Lower leg skin (tissue), 4 donors: Measurements from ENCODE around the gene RRP1B. TPM values are rescaled to one million over a fixed set of nuclear protein-coding genes. Genes with fewer than 3 reads are reported as not detected.

ENCODE experiments used
- DNase-seq, 2 donors: peaks; one replicate each; pipeline ENCODE4 v3.0.0-alpha.2; 2019; ENCODE audit warnings: low spot score in 2 of 2
- H3K4me3 ChIP-seq: fragments of 200-600 bp; sonication (generic); 2 replicates; pipeline ENCODE4 v1.5.1; 2017; ENCODE audit warnings: mild to moderate bottlenecking, low read depth; ENCODE audit not compliant: poor library complexity, severe bottlenecking
- POLR2A ChIP-seq, 2 donors: fragments of 450-650 bp; IDR thresholded peaks; one replicate each; pipeline ENCODE4 v1.6.1; 2016 to 2017; ENCODE audit warnings: antibody characterized with exemption in 2 of 2, mild to moderate bottlenecking in 1 of 2, moderate library complexity in 1 of 2
- WGBS, 2 donors: methylation state at CpG; one replicate each; pipeline ENCODE4 v1.1.5; 2018; 5-methylcytosine and 5-hydroxymethylcytosine counted together
- intact Hi-C: fragments of 100-400 bp; cut with DNase I; formaldehyde crosslinking; loops from one replicate; pipeline ENCODE4 v1.15.0; 2023; ENCODE audit warnings: low total_unique reads
- total RNA-seq, 4 donors: library from RNA; depleted of rRNA; stranded (reverse); fragments of >200 nt; gene quantifications; one replicate each; pipeline ENCODE4 v1.1.0, GENCODE V29; 2016
- TF ChIP-seq, protein P1 (sequence below), 3 donors: fragments of 450-650 bp; IDR thresholded peaks; one replicate each; pipeline ENCODE4 v1.5.1; 2016; ENCODE audit warnings: antibody characterized with exemption in 3 of 3, mild to moderate bottlenecking in 3 of 3, moderate library complexity in 2 of 3

RRP1B gene
- total RNA-seq, 4 donors from 2014 or later: 15.4 to 22.2 (median 19.5) TPM

DNA sequence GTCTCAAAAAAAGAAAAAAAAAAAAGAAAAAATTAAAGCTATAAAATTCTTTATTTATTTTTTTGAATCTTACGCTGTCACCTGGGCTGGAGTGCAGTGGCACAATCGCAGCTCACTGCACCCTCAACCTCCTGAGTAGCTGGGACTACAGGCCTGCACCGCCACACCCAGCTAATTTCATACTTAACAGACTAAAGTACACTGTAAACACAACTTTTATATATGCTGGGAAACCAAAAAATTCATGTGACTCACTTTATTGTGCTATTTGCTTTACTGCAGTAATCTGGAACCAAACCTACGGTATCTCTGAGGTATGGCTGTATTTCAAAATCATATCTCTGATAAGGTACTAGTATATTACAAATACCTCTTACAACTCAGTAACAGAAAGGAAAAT, 40.4 kb upstream of the RRP1B start:
- 96 to 98% methylated on average over 4 of the region's 4 CpGs for WGBS, 2 donors
- no peak overlapping the region for H3K4me3 ChIP-seq
- TF ChIP-seq, protein P1, sequence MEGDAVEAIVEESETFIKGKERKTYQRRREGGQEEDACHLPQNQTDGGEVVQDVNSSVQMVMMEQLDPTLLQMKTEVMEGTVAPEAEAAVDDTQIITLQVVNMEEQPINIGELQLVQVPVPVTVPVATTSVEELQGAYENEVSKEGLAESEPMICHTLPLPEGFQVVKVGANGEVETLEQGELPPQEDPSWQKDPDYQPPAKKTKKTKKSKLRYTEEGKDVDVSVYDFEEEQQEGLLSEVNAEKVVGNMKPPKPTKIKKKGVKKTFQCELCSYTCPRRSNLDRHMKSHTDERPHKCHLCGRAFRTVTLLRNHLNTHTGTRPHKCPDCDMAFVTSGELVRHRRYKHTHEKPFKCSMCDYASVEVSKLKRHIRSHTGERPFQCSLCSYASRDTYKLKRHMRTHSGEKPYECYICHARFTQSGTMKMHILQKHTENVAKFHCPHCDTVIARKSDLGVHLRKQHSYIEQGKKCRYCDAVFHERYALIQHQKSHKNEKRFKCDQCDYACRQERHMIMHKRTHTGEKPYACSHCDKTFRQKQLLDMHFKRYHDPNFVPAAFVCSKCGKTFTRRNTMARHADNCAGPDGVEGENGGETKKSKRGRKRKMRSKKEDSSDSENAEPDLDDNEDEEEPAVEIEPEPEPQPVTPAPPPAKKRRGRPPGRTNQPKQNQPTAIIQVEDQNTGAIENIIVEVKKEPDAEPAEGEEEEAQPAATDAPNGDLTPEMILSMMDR (IDR thresholded peaks at IDR 0.05): no peak
- no peak for TF ChIP-seq POLR2A (IDR thresholded peaks at IDR 0.05)
- no peak for DNase-seq
- intact Hi-C loops: no loop called here

DNA sequence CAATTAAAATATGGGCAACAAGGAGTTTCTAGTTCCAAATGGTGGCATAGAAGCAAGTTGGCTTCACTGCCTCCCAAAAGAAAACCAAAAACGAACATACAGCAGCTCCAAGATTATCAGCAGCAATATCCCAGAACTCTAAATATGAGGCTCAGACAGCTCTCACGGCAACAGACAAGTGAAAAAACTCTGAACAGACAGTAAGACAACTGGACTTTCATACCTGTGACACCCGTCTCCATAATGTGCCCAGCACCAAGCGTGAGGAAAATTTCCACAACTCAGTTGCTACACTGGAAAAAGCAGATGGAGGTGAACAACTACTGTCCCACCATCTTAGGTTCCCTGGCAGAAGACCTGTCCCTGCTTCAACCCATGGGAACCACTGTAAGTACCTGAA, 40.0 kb upstream of the RRP1B start:
- intact Hi-C loops: no loop called here
- DNase-seq: no peak
- no peak for TF ChIP-seq POLR2A (IDR thresholded peaks at IDR 0.05)
- TF ChIP-seq, protein P1 (IDR thresholded peaks at IDR 0.05): no peak
- WGBS, 2 donors: 87 to 95% methylated on average over 4 of the region's 4 CpGs
- no peak overlapping the region for H3K4me3 ChIP-seq

GRCh38 chr21:43619856-43620255, 39.5 kb upstream of the RRP1B start:
- no peak for DNase-seq
- intact Hi-C loops: no loop called here
- WGBS, 2 donors: 90 to 95% methylated on average over 4 of the region's 4 CpGs

DNA sequence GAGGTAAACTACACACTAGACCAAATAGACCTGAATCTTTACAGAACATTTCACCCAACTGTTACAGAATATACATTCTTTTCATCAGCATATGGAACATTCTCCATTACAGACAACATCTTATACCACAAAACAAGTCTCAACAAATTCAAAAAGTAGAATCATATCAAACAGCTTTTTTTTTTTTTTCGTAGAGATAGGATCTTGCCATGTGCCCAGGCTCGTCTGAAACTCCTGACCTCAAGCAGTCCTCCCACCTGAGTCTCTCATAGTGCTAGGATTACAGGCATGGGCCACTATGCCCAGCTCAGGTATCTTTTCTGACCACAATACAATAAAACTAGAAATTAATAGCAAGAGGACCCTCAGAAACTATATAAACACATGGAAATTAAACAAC, 36.6 kb upstream of the RRP1B start:
- intact Hi-C loops: no loop called here
- no peak for DNase-seq
- WGBS, 2 donors: 46 to 63% methylated on average over 2 of the region's 2 CpGs
- no peak overlapping the region for H3K4me3 ChIP-seq
- no peak for TF ChIP-seq POLR2A (IDR thresholded peaks at IDR 0.05)
- TF ChIP-seq, protein P1 (IDR thresholded peaks at IDR 0.05): no peak

More at GRCh38 chr21:43619856-43620255, 39.5 kb upstream of the RRP1B start:
- no peak overlapping the region for H3K4me3 ChIP-seq
- TF ChIP-seq, protein P1 (IDR thresholded peaks at IDR 0.05): no peak
- TF ChIP-seq POLR2A (IDR thresholded peaks at IDR 0.05): no peak

- 75 to 88% methylated on average over 2 of the region's 2 CpGs for WGBS, 2 donors
- no peak overlapping the region for H3K4me3 ChIP-seq
- TF ChIP-seq, protein P1 (IDR thresholded peaks at IDR 0.05): no peak
- no peak for TF ChIP-seq POLR2A (IDR thresholded peaks at IDR 0.05)
- intact Hi-C loops: no loop called here
- DNase-seq: no peak
Measured at GRCh38 chr21:43623588-43623987, 35.8 kb upstream of the RRP1B start.

DNA sequence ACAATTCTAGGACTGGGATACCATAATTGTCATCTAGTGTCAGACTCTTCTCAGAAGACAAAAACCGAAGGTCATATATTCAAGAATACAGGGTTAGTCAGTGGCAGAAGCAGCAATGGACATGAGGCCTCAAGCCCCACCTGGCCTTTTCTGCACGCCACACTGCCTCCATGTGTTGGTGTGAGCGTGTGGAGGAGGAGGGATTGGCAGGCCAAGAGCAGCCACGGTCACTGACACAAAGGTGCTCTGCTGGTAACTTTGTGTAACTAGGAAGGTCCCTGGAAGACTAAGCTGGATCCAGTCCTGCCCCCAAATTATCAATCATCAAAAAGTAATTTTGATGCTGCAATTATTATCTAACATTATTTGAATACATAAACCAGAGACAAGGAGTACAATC, 35.0 kb upstream of the RRP1B start:
- DNase-seq: no peak
- WGBS, 2 donors: 88 to 89% methylated on average over 4 of the region's 4 CpGs
- no peak overlapping the region for H3K4me3 ChIP-seq
- TF ChIP-seq POLR2A (IDR thresholded peaks at IDR 0.05): no peak
- TF ChIP-seq, protein P1 (IDR thresholded peaks at IDR 0.05): no peak
- intact Hi-C loops: no loop called here
